SH-SY5Y (cell line): ENCODE results near the gene TF.

Source experiments
- GATA2 ChIP-seq: IDR thresholded peaks from 2 replicates; pipeline ENCODE4 v1.6.1; 2011; ENCODE audit warnings: mild to moderate bottlenecking, low read depth, low read length
- GATA3 ChIP-seq: IDR thresholded peaks from 2 replicates; pipeline ENCODE4 v1.6.1; 2011; ENCODE audit warnings: low read depth, mild to moderate bottlenecking, low read length, moderate library complexity

GRCh38 chr3:133747373-133747772 is 1.2 kb downstream of the TF start:
- TF ChIP-seq GATA2 (no peak), GATA3 (no peak)
